NCI-H1417 treated with DMSO at 0.1 percent for 48 hours (cell line): ENCODE measurements around the gene APEX1.

ENCODE experiments used
- DNase-seq: peaks from one replicate; lab custom pipeline; 2025; lab: John Stamatoyannopoulos, UW

Gene APEX1

GRCh38 chr14:20454516-20455354 lies at the start of gene APEX1, which contains the start of gene OSGEP:
Gene APEX1, plus strand, starts transcription at chr14:20455226. Its CDS starts 420 bp downstream, at chr14:20455646.
Gene OSGEP, minus strand, starts transcription at chr14:20454812. Its CDS starts 129 bp downstream, at chr14:20454683.
- DNase-seq: peak; percentile 95

GRCh38 chr14:20409226-20409625 lies 45.8 kb upstream of the APEX1 start:
- no peak for DNase-seq

GRCh38 chr14:20412411-20412810 lies 42.6 kb upstream of the APEX1 start:
- DNase-seq: no peak

- peak; percentile 25 for DNase-seq
These were observed 41.9 kb upstream of the APEX1 start, which contains the start of gene TEP1 for GRCh38 chr14:20412876-20413743. Gene TEP1, minus strand, starts transcription at chr14:20413501. Its CDS starts 5,062 bp downstream, at chr14:20408439.

GRCh38 chr14:20413744-20414082 lies 41.3 kb upstream of the APEX1 start:
- no peak for DNase-seq

- DNase-seq: no peak
These were observed 39.2 kb upstream of the APEX1 start for GRCh38 chr14:20415782-20416206.

- DNase-seq: no peak
These were observed 38.8 kb upstream of the APEX1 start for GRCh38 chr14:20416223-20416622.

- DNase-seq: peak; percentile 70
These were observed 37.5 kb upstream of the APEX1 start for GRCh38 chr14:20417250-20418186.

- DNase-seq: no peak
These were observed 36.5 kb upstream of the APEX1 start for GRCh38 chr14:20418501-20418909.

GRCh38 chr14:20419419-20419818 lies 35.6 kb upstream of the APEX1 start:
- DNase-seq: no peak

- DNase-seq: no peak
These were observed 33.8 kb upstream of the APEX1 start for GRCh38 chr14:20421267-20421666.

GRCh38 chr14:20422886-20423285 lies 32.1 kb upstream of the APEX1 start:
- DNase-seq: no peak

- DNase-seq: no peak
These were observed 30.2 kb upstream of the APEX1 start for GRCh38 chr14:20424851-20425250.

GRCh38 chr14:20427231-20428009 lies 27.6 kb upstream of the APEX1 start:
- DNase-seq: no peak

GRCh38 chr14:20428010-20428365 lies 27.0 kb upstream of the APEX1 start:
- DNase-seq: no peak

- no peak for DNase-seq
These were observed 26.2 kb upstream of the APEX1 start for GRCh38 chr14:20428802-20429201.

GRCh38 chr14:20429801-20430669 lies 25.0 kb upstream of the APEX1 start:
- no peak for DNase-seq

GRCh38 chr14:20434701-20435581 lies 20.1 kb upstream of the APEX1 start:
- DNase-seq: no peak
